Panc1 (cell line): ENCODE data around the gene MRPL42. TPM values are rescaled to one million over a fixed set of nuclear protein-coding genes. Genes with fewer than 3 reads are reported as not detected.

ENCODE experiments used
- ATAC-seq: fragments of 200-7000 bp; cut with Tn5 transposase; 2 replicates; pipeline ENCODE4 v1.9.1; 2020; ENCODE audit warnings: mild to moderate bottlenecking, moderate library complexity
- BruUV-seq: library from RNA; stranded (reverse); fragments of 400-500 nt; replicated peaks from 2 replicates; lab custom pipeline; 2021; lab: Mats Ljungman, UMichigan
- CTCF ChIA-PET: fragments of 300-600 bp; sonication (Branson Sonifier 250); formaldehyde crosslinking; loops from one replicate; lab custom pipeline; 2022; ENCODE audit warnings: antibody characterized with exemption; lab: Charles Lee
- POLR2A ChIA-PET: fragments of 300-600 bp; sonication (Branson Sonifier 250); formaldehyde crosslinking; loops from one replicate; lab custom pipeline; 2022; ENCODE audit warnings: antibody characterized with exemption; lab: Charles Lee
- DNase-seq: peaks from one replicate; pipeline ENCODE4 v3.0.0-alpha.2; 2010; ENCODE audit warnings: low read depth, low spot score
- H3K27ac ChIP-seq: 2 replicates; pipeline ENCODE4 v1.5.1; 2011; ENCODE audit warnings: mild to moderate bottlenecking, low read length, inconsistent platforms
- H3K27me3 ChIP-seq: fragments of 200-500 bp; sonication (Bioruptor generic); 2 replicates; pipeline ENCODE4 v1.6.0; 2014; ENCODE audit warnings: low read length, inconsistent platforms; ENCODE audit not compliant: control insufficient read depth, insufficient read depth
- H3K36me3 ChIP-seq: fragments of 200-500 bp; sonication (Bioruptor generic); 2 replicates; pipeline ENCODE4 v1.5.1; 2014; ENCODE audit warnings: inconsistent platforms, mild to moderate bottlenecking, low read length, moderate library complexity; ENCODE audit not compliant: control insufficient read depth, insufficient read depth
- H3K4me1 ChIP-seq: 2 replicates; pipeline ENCODE4 v1.5.1; 2011; ENCODE audit warnings: inconsistent platforms, mild to moderate bottlenecking, low read length, moderate library complexity; ENCODE audit not compliant: control insufficient read depth, insufficient read depth
- H3K4me3 ChIP-seq, 2 experiments: 2 replicates each; pipeline ENCODE4 v1.5.1; 2011 to 2012; ENCODE audit warnings: low read depth in 2 of 2, low read length in 2 of 2, mild to moderate bottlenecking in 2 of 2, inconsistent platforms in 1 of 2, moderate library complexity in 1 of 2
- H3K9me3 ChIP-seq: fragments of 200-500 bp; sonication (Bioruptor generic); 2 replicates; pipeline ENCODE4 v1.5.1; 2014; ENCODE audit warnings: low read depth, mild to moderate bottlenecking, inconsistent platforms, low read length, moderate library complexity; ENCODE audit not compliant: control insufficient read depth, insufficient read depth
- POLR2AphosphoS5 ChIP-seq: IDR thresholded peaks from 2 replicates; pipeline ENCODE4 v1.6.1; 2012; ENCODE audit warnings: mild to moderate bottlenecking, low read depth, low read length, moderate library complexity
- SIN3A ChIP-seq: IDR thresholded peaks from 2 replicates; pipeline ENCODE4 v1.6.1; 2012; ENCODE audit warnings: low read depth, mild to moderate bottlenecking, low read length, moderate library complexity, borderline replicate concordance; ENCODE audit not compliant: insufficient read depth
- TCF7L2 ChIP-seq: IDR thresholded peaks from 2 replicates; pipeline ENCODE4 v1.6.1; 2011; ENCODE audit warnings: mild to moderate bottlenecking, low read depth, low read length, inconsistent platforms
- in situ Hi-C: cut with HindIII; loops from 2 replicates; pipeline ENCODE4 v1.10.0; 2016; ENCODE audit warnings: low sequenced_read_pairs, low pct_unique_long_range_greater_than_20kb
- intact Hi-C: fragments of 100-400 bp; cut with micrococcal nuclease; formaldehyde crosslinking; loops from one replicate; pipeline ENCODE4 v1.10.0; 2022; ENCODE audit not compliant: unreplicated experiment
- total RNA-seq: library from RNA; stranded (reverse); gene quantifications from one replicate; pipeline ENCODE4 v1.2.1, GENCODE V29; 2021; ENCODE audit not compliant: unreplicated experiment
- TF ChIP-seq, protein P1 (sequence below), 2 experiments: IDR thresholded peaks; 2 replicates each; pipeline ENCODE4 v1.6.1; 2011 to 2012; ENCODE audit warnings: low read depth in 2 of 2, control low read depth in 1 of 2, low read length in 1 of 2, mild to moderate bottlenecking in 1 of 2, moderate library complexity in 1 of 2; ENCODE audit not compliant: insufficient read depth in 1 of 2
- TF ChIP-seq, protein P2 (sequence below): fragments of 450-650 bp; IDR thresholded peaks from 2 replicates; pipeline ENCODE4 v1.5.1; 2017; ENCODE audit warnings: mild to moderate bottlenecking

MRPL42 gene
- total RNA-seq, 1 experiment from 2014 or later: 92.4 TPM

DNA sequence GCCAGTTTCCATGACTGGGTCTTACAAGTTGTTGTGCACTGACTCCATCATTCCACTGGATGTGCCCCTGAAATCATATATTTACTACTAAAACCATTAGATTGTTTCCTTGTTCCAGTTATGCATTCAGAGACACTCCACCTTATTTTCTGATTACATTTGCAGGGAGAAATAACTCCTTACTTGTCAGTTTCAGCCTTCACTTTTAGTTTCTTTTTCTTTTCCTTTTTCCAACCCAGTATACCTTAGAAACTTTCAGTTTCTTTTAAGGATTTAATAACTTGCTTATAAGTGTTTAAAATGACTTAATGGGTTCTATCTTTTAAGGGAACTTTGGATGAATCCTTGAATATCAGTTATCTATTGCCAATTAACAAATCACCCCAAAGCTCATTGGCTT is 39.9 kb downstream of the MRPL42 start:
- H3K27ac ChIP-seq: no peak overlapping the region; the same call in 1 of the 2 replicates
- peaks cover under 1% of the 10 kb centered on the region; the same call in 1 of the 2 replicates for H3K36me3 ChIP-seq
- intact Hi-C loops: no loop called here
- no peaks in the 10 kb centered on the region for H3K9me3 ChIP-seq
- no TSS peak for BruUV-seq
- H3K4me3 ChIP-seq: no peak overlapping the region
- ATAC-seq: no peak
- TF ChIP-seq POLR2AphosphoS5 (no peak), SIN3A (no peak), TCF7L2 (no peak)
- TF ChIP-seq, protein P1, sequence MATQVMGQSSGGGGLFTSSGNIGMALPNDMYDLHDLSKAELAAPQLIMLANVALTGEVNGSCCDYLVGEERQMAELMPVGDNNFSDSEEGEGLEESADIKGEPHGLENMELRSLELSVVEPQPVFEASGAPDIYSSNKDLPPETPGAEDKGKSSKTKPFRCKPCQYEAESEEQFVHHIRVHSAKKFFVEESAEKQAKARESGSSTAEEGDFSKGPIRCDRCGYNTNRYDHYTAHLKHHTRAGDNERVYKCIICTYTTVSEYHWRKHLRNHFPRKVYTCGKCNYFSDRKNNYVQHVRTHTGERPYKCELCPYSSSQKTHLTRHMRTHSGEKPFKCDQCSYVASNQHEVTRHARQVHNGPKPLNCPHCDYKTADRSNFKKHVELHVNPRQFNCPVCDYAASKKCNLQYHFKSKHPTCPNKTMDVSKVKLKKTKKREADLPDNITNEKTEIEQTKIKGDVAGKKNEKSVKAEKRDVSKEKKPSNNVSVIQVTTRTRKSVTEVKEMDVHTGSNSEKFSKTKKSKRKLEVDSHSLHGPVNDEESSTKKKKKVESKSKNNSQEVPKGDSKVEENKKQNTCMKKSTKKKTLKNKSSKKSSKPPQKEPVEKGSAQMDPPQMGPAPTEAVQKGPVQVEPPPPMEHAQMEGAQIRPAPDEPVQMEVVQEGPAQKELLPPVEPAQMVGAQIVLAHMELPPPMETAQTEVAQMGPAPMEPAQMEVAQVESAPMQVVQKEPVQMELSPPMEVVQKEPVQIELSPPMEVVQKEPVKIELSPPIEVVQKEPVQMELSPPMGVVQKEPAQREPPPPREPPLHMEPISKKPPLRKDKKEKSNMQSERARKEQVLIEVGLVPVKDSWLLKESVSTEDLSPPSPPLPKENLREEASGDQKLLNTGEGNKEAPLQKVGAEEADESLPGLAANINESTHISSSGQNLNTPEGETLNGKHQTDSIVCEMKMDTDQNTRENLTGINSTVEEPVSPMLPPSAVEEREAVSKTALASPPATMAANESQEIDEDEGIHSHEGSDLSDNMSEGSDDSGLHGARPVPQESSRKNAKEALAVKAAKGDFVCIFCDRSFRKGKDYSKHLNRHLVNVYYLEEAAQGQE (IDR thresholded peaks at IDR 0.05; ENCODE audit: insufficient read depth in 1 of 2, low read depth in 2 of 2, low read length in 1 of 2): no peak
- TF ChIP-seq, protein P2, sequence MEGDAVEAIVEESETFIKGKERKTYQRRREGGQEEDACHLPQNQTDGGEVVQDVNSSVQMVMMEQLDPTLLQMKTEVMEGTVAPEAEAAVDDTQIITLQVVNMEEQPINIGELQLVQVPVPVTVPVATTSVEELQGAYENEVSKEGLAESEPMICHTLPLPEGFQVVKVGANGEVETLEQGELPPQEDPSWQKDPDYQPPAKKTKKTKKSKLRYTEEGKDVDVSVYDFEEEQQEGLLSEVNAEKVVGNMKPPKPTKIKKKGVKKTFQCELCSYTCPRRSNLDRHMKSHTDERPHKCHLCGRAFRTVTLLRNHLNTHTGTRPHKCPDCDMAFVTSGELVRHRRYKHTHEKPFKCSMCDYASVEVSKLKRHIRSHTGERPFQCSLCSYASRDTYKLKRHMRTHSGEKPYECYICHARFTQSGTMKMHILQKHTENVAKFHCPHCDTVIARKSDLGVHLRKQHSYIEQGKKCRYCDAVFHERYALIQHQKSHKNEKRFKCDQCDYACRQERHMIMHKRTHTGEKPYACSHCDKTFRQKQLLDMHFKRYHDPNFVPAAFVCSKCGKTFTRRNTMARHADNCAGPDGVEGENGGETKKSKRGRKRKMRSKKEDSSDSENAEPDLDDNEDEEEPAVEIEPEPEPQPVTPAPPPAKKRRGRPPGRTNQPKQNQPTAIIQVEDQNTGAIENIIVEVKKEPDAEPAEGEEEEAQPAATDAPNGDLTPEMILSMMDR: no peak
- CTCF ChIA-PET: interaction anchor here (0.6 kb wide), 1 partner anchor 595 kb away, joined by 3 read pairs; no protein-coding TSS in a partner anchor
- in situ Hi-C loops: no loop called here
- DNase-seq: no peak
- peaks cover 6% of the 10 kb centered on the region; the same call in 1 of the 2 replicates for H3K4me1 ChIP-seq
- POLR2A ChIA-PET: no interaction called here
- no peaks in the 10 kb centered on the region for H3K27me3 ChIP-seq

DNA sequence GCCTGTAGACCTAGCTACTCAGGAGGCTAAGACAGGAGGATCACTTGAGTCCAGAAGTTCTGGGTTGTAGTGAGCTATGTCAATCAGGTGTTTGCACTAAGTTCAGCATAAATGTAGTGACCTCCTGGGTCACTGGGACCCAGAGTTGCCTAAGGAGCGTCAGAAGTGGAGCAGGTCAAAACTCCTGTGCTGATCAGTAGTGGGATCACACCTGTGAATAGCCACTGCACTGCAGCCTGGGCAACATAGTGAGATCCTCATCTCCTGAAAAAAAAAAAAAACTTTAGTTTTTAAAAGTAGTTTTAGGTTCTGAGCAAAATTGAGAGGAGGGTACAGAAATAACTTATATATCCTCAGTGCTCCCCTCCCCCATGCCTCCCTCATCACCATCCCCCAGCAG is 42.2 kb downstream of the MRPL42 start:
- H3K36me3 ChIP-seq: no peaks in the 10 kb centered on the region
- TF ChIP-seq, protein P2: no peak
- TF ChIP-seq, protein P1 (IDR thresholded peaks at IDR 0.05; ENCODE audit: insufficient read depth in 1 of 2, low read depth in 2 of 2, low read length in 1 of 2): no peak
- TF ChIP-seq SIN3A (no peak), POLR2AphosphoS5 (no peak), TCF7L2 (no peak)
- H3K27ac ChIP-seq: no peak overlapping the region
- in situ Hi-C loops: no loop called here
- no peaks in the 10 kb centered on the region for H3K9me3 ChIP-seq
- no peaks in the 10 kb centered on the region; the same call in 1 of the 2 replicates for H3K4me1 ChIP-seq
- H3K4me3 ChIP-seq: no peak overlapping the region
- DNase-seq: no peak
- BruUV-seq: no TSS peak
- intact Hi-C loops: no loop called here
- ATAC-seq: no peak
- CTCF ChIA-PET: no interaction called here
- no peaks in the 10 kb centered on the region for H3K27me3 ChIP-seq
- POLR2A ChIA-PET: no interaction called here
